DND-41 (cell line): ENCODE results near the gene DISC1.
"Not testable (repeated sequence)": the region's sequence is repeated elsewhere in the genome, so short reads cannot be mapped to it uniquely, and the experiment has no call there.

Source experiments
- ATAC-seq: fragments of 200-7000 bp; cut with Tn5 transposase; 3 replicates; pipeline ENCODE4 v1.9.1; 2021; ENCODE audit warnings: low read depth; ENCODE audit not compliant: insufficient read depth
- DNase-seq: peaks from one replicate; pipeline ENCODE4 v3.0.0-alpha.2; 2020
- H2AFZ ChIP-seq: 2 replicates; pipeline ENCODE4 v1.6.0; 2012; ENCODE audit warnings: low read depth, low read length
- H3K27ac ChIP-seq: 2 replicates; pipeline ENCODE4 v1.5.1; 2012; ENCODE audit warnings: low read length, inconsistent platforms
- H3K27me3 ChIP-seq: fragments of 200-600 bp; sonication (generic); 2 replicates; pipeline ENCODE4 v1.6.0; 2012; ENCODE audit warnings: low read length, mild to moderate bottlenecking, inconsistent platforms; ENCODE audit not compliant: insufficient read depth, poor library complexity
- H3K36me3 ChIP-seq: 2 replicates; pipeline ENCODE4 v1.5.1; 2012; ENCODE audit warnings: low read length, inconsistent platforms; ENCODE audit not compliant: insufficient read depth
- H3K4me1 ChIP-seq: 2 replicates; pipeline ENCODE4 v1.5.1; 2012; ENCODE audit warnings: mild to moderate bottlenecking, low read length; ENCODE audit not compliant: insufficient read depth
- H3K4me2 ChIP-seq: 2 replicates; pipeline ENCODE4 v1.6.0; 2012; ENCODE audit warnings: mild to moderate bottlenecking, moderate library complexity, low read length, inconsistent platforms; ENCODE audit not compliant: insufficient read depth
- H3K4me3 ChIP-seq, 2 experiments: fragments of 200-600 bp in 1 of 2; shearing (Covaris generic) in 1 of 2; 2 replicates each; pipeline ENCODE4 v1.5.1; 2012 to 2016; ENCODE audit warnings: inconsistent platforms in 2 of 2, low read length in 2 of 2, mild to moderate bottlenecking in 2 of 2, low read depth in 1 of 2, moderate library complexity in 1 of 2
- H3K79me2 ChIP-seq: 2 replicates; pipeline ENCODE4 v1.6.0; 2012; ENCODE audit warnings: low read length, inconsistent platforms; ENCODE audit not compliant: insufficient read depth
- H3K9ac ChIP-seq: 2 replicates; pipeline ENCODE4 v1.6.0; 2012; ENCODE audit warnings: low read depth, mild to moderate bottlenecking, inconsistent platforms, low read length, moderate library complexity
- H3K9me3 ChIP-seq: 2 replicates; pipeline ENCODE4 v1.5.1; 2012; ENCODE audit warnings: low read length, moderate library complexity, mild to moderate bottlenecking, inconsistent platforms; ENCODE audit not compliant: insufficient read depth, severe bottlenecking
- H4K20me1 ChIP-seq: 2 replicates; pipeline ENCODE4 v1.6.0; 2012; ENCODE audit warnings: low read length; ENCODE audit not compliant: insufficient read depth
- EZH2 ChIP-seq: IDR thresholded peaks from 3 replicates; pipeline ENCODE4 v1.6.1; 2012; ENCODE audit warnings: borderline replicate concordance, low read depth, mild to moderate bottlenecking, moderate library complexity, low read length, inconsistent platforms; ENCODE audit not compliant: severe bottlenecking
- TF ChIP-seq, protein P1 (sequence below): IDR thresholded peaks from 2 replicates; pipeline ENCODE4 v1.5.1; 2012; ENCODE audit warnings: borderline replicate concordance, low read length, moderate library complexity, mild to moderate bottlenecking; ENCODE audit not compliant: poor library complexity, severe bottlenecking; ENCODE audit errors: extremely low read depth

Gene DISC1

DNA sequence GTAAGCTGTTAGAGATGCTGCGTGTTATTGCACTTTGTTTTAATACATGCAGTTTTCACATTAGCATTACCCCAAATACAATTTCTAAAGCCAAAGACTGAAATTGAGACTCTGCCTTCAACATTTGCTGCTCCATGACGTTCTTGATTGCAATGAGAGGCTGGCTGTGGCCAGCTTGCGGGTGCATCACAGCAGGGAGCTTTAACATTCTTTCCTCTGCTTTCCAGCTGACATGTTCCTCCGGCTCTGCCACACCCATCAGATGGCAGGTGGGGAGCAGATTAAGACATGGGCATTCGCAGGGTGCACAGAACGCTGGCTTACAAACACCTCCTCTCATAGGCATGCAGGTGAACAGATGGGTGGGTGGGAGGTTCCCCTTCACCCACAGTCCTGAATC lies 314.1 kb downstream of the DISC1 start:
- Histone ChIP-seq H3K79me2 (no peaks in the 10 kb centered on the region), H3K27ac (no peak overlapping the region), H3K36me3 (no peaks in the 10 kb centered on the region), H3K4me3 (no peak overlapping the region), H4K20me1 (no peaks in the 10 kb centered on the region), H3K4me2 (no peak overlapping the region), H3K9me3 (no peaks in the 10 kb centered on the region), H3K9ac (no peak overlapping the region), H3K27me3 (no peaks in the 10 kb centered on the region), H3K4me1 (no peaks in the 10 kb centered on the region), H2AFZ (no peak overlapping the region)
- DNase-seq (no peak), ATAC-seq (no peak)
- TF ChIP-seq, protein P1, sequence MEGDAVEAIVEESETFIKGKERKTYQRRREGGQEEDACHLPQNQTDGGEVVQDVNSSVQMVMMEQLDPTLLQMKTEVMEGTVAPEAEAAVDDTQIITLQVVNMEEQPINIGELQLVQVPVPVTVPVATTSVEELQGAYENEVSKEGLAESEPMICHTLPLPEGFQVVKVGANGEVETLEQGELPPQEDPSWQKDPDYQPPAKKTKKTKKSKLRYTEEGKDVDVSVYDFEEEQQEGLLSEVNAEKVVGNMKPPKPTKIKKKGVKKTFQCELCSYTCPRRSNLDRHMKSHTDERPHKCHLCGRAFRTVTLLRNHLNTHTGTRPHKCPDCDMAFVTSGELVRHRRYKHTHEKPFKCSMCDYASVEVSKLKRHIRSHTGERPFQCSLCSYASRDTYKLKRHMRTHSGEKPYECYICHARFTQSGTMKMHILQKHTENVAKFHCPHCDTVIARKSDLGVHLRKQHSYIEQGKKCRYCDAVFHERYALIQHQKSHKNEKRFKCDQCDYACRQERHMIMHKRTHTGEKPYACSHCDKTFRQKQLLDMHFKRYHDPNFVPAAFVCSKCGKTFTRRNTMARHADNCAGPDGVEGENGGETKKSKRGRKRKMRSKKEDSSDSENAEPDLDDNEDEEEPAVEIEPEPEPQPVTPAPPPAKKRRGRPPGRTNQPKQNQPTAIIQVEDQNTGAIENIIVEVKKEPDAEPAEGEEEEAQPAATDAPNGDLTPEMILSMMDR = no peak
- TF ChIP-seq EZH2 = no peak

DNA sequence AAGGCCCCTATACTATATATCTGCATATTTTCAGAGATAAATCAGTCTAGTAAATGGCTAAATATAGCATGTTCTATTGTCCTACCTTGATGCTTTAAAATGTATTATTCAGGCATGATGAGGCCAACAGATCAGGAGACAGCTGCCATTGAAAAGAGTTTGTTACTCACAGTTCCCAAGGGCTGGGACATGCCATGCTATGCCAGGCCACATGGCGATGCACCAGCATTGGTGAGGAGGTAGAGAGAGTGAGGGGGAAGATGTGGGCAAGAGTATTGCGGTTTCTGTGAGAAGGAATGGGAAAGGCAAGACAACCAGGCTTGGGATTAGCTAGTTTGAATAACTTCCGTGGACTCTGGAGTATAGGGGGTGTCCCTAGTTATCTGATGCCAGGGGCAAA lies 316.5 kb downstream of the DISC1 start:
- H3K4me1 ChIP-seq = no peaks in the 10 kb centered on the region
- ATAC-seq (no peak), DNase-seq (no peak)
- no peak overlapping the region for H3K4me3 ChIP-seq
- no peak overlapping the region for H2AFZ ChIP-seq
- no peaks in the 10 kb centered on the region for H3K27me3 ChIP-seq
- H3K36me3 ChIP-seq = no peaks in the 10 kb centered on the region
- H3K9me3 ChIP-seq = no peaks in the 10 kb centered on the region
- H4K20me1 ChIP-seq = no peaks in the 10 kb centered on the region
- no peaks in the 10 kb centered on the region for H3K79me2 ChIP-seq
- no peak overlapping the region for H3K4me2 ChIP-seq
- no peak overlapping the region for H3K27ac ChIP-seq
- H3K9ac ChIP-seq = no peak overlapping the region
- TF ChIP-seq, protein P1 = no peak
- no peak for TF ChIP-seq EZH2

DNA sequence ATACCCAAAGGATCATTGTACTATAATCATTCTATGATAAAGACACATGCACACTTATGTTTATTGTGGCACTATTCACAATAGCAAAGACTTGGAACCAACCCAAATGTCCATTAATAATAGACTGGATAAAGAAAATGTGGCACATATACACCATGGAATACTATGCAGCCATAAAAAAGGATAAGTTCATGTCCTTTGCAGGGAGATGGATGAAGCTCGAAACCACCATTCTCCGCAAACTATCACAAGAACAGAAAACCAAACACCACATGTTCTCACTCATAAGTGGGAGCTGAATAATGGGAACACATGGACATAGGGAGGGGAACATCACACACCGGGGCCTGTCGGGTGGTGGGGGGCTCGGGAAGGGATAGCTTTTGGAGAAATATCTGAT lies 321.5 kb downstream of the DISC1 start:
- H3K9ac ChIP-seq, H3K27me3 ChIP-seq, H3K4me1 ChIP-seq, DNase-seq, ATAC-seq, H2AFZ ChIP-seq, H3K36me3 ChIP-seq, H4K20me1 ChIP-seq, H3K9me3 ChIP-seq, H3K27ac ChIP-seq, H3K79me2 ChIP-seq, H3K4me3 ChIP-seq, H3K4me2 ChIP-seq: not testable (repeated sequence)

DNA sequence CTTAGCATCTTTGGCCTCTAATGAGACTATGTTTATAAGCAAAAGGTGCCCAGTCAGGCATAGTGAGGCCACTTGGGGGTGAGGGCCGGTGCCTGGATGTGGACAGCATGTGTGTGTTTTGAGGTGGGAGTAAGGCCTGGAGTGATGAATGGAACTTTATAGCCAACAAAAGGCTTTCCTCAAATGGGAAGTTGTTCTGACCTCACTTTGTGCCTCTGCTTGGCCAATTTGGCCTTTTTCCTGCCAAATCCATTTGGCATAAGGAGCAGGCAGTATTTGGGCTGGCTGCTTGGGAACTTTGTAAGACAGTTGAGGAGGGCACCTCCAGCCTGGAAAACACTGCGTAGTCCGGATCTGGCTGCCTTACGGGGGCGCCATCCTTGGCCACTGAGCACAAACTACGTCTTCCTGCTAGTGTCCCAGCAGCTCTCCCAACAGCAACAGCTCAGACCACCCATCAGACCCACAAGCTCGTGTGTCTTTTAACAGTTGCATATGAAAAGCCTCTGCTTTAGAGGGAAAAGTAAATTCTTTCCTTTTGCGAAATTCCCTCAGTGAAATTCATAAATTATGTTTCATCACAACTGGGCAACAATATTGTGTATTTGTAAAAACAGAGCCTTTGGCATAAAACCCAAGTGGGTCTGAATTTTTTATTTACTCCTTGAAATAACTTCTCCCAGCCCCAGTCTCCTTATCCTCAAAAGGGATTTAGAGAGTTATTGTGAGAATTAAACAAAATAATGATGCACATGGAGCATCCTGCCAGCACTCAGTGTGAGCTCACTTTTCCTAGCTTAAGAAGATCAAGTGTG lies 322.9 kb downstream of the DISC1 start:
- H3K79me2 ChIP-seq = no peaks in the 10 kb centered on the region
- no peaks in the 10 kb centered on the region for H4K20me1 ChIP-seq
- no peak overlapping the region for H2AFZ ChIP-seq
- no peak overlapping the region for H3K4me3 ChIP-seq
- no peaks in the 10 kb centered on the region for H3K9me3 ChIP-seq
- no peak overlapping the region for H3K27ac ChIP-seq
- DNase-seq = no peak
- H3K27me3 ChIP-seq = no peaks in the 10 kb centered on the region
- no peak overlapping the region for H3K9ac ChIP-seq
- no peaks in the 10 kb centered on the region for H3K36me3 ChIP-seq
- H3K4me2 ChIP-seq = no peak overlapping the region
- H3K4me1 ChIP-seq = no peaks in the 10 kb centered on the region
- no peak for ATAC-seq
- TF ChIP-seq, protein P1 = no peak
- no peak for TF ChIP-seq EZH2
